GM12878 (cell line): ENCODE data around the gene EHD4. TPM values are rescaled to one million over a fixed set of nuclear protein-coding genes. Genes with fewer than 3 reads are reported as not detected.
A peak's percentile ranks its signal among the peaks of the same experiment; 100 is the strongest.

ENCODE experiments used
- ATAC-seq: fragments of 200-7000 bp; cut with Tn5 transposase; 3 replicates; pipeline ENCODE4 v1.9.1; 2020; ENCODE audit warnings: mild to moderate bottlenecking, moderate library complexity
- BruUV-seq: library from RNA; stranded (reverse); fragments of 400-500 nt; replicated peaks from 2 replicates; lab custom pipeline; 2021; lab: Mats Ljungman, UMichigan
- CTCF ChIA-PET: fragments of 300-600 bp; sonication (Branson Sonifier 250); formaldehyde crosslinking; extraction: SDS; loops from one replicate; lab custom pipeline; 2021; ENCODE audit warnings: inconsistent platforms; lab: Yijun Ruan, JAX
- POLR2A ChIA-PET: fragments of 350-600 bp; formaldehyde crosslinking; extraction: SDS; loops from one replicate; lab custom pipeline; 2021; ENCODE audit warnings: inconsistent platforms; lab: Charles Lee
- RAD21 ChIA-PET: fragments of 300-600 bp; sonication (Branson Sonifier 250); formaldehyde crosslinking; loops from one replicate; lab custom pipeline; 2023; ENCODE audit warnings: antibody characterized with exemption; ENCODE audit not compliant: unreplicated experiment; lab: Charles Lee
- SMC1A ChIA-PET: fragments of 300-600 bp; sonication (Branson Sonifier 250); formaldehyde crosslinking; loops from one replicate; lab custom pipeline; 2023; ENCODE audit not compliant: unreplicated experiment, uncharacterized antibody; lab: Charles Lee
- DNase-seq: peaks from one replicate; pipeline ENCODE4 v3.0.0-alpha.2; 2011; ENCODE audit warnings: low read depth, low spot score
- FAIRE-seq: peaks from 3 replicates; lab custom pipeline; 2011; peaks lifted over from hg19 to GRCh38; lab: Jason Lieb, UNC
- H2AFZ ChIP-seq: 2 replicates; pipeline ENCODE4 v1.6.0; 2011; ENCODE audit warnings: low read depth, low read length, control low read depth; ENCODE audit not compliant: control insufficient read depth
- H3K27ac ChIP-seq: 2 replicates; pipeline ENCODE4 v1.5.1; 2011; ENCODE audit warnings: control low read depth; ENCODE audit not compliant: control insufficient read depth, insufficient read depth
- H3K27me3 ChIP-seq, 2 experiments: replicated peaks in 1 of 2; 2 replicates each; pipeline versions ENCODE4 v1.6.0 to v1.6.1; 2011; ENCODE audit warnings: low read length in 1 of 2; ENCODE audit not compliant: control insufficient read depth in 2 of 2, insufficient read depth in 2 of 2
- H3K36me3 ChIP-seq, 2 experiments: 2 replicates each; pipeline ENCODE4 v1.5.1; 2011; ENCODE audit warnings: low read length in 1 of 2; ENCODE audit not compliant: control insufficient read depth in 2 of 2, insufficient read depth in 2 of 2
- H3K4me1 ChIP-seq: 2 replicates; pipeline ENCODE4 v1.6.1; 2011; ENCODE audit warnings: mild to moderate bottlenecking, low read length, moderate library complexity, mixed read lengths; ENCODE audit not compliant: control insufficient read depth, insufficient read depth
- H3K4me2 ChIP-seq: 2 replicates; pipeline ENCODE4 v1.6.0; 2011; ENCODE audit warnings: control low read depth; ENCODE audit not compliant: control insufficient read depth, insufficient read depth
- H3K4me3 ChIP-seq: fragments of 200-600 bp; sonication (generic); 2 replicates; pipeline ENCODE4 v1.5.1; 2016
- H3K79me2 ChIP-seq: 2 replicates; pipeline ENCODE4 v1.6.0; 2011; ENCODE audit warnings: low read length; ENCODE audit not compliant: control insufficient read depth, insufficient read depth
- H3K9ac ChIP-seq: 2 replicates; pipeline ENCODE4 v1.8.0; 2011; ENCODE audit warnings: low read length, control low read depth, mixed read lengths; ENCODE audit not compliant: control insufficient read depth, insufficient read depth
- H3K9me3 ChIP-seq: replicated peaks from 3 replicates; pipeline ENCODE4 v1.5.1; 2011; ENCODE audit warnings: mild to moderate bottlenecking, low read length; ENCODE audit not compliant: control insufficient read depth, insufficient read depth
- H4K20me1 ChIP-seq: 2 replicates; pipeline ENCODE4 v1.6.0; 2011; ENCODE audit not compliant: control insufficient read depth, insufficient read depth
- BRCA1 ChIP-seq: IDR thresholded peaks from 2 replicates; pipeline ENCODE4 v1.6.1; 2011; ENCODE audit warnings: low read depth, low read length, improper control_type of control experiment
- CBFB ChIP-seq: IDR thresholded peaks from 2 replicates; pipeline ENCODE4 v1.6.1; 2016; ENCODE audit warnings: antibody characterized with exemption, low read depth
- IKZF1 ChIP-seq: fragments of 450-650 bp; conservative IDR thresholded peaks from 2 replicates; pipeline ENCODE4 v1.6.1; 2017; ENCODE audit warnings: antibody characterized with exemption, mild to moderate bottlenecking
- NBN ChIP-seq: fragments of 450-650 bp; IDR thresholded peaks from 2 replicates; pipeline ENCODE4 v1.6.1; 2016
- NFXL1 ChIP-seq: fragments of 450-650 bp; IDR thresholded peaks from 2 replicates; pipeline ENCODE4 v1.6.1; 2017; ENCODE audit warnings: antibody characterized with exemption, mild to moderate bottlenecking, borderline replicate concordance
- NR2F1 ChIP-seq: fragments of 450-650 bp; conservative IDR thresholded peaks from 2 replicates; pipeline ENCODE4 v1.6.1; 2017; ENCODE audit warnings: mild to moderate bottlenecking
- PAX8 ChIP-seq: fragments of 450-650 bp; IDR thresholded peaks from 2 replicates; pipeline ENCODE4 v1.6.1; 2017; ENCODE audit warnings: mild to moderate bottlenecking, moderate library complexity
- SMARCA5 ChIP-seq: fragments of 450-650 bp; IDR thresholded peaks from 2 replicates; pipeline ENCODE4 v1.6.1; 2017; ENCODE audit warnings: mild to moderate bottlenecking
- SP1 ChIP-seq: IDR thresholded peaks from one replicate; pipeline ENCODE4 v1.6.1; 2011; ENCODE audit warnings: low read depth, low read length
- TCF3 ChIP-seq: IDR thresholded peaks from 2 replicates; pipeline ENCODE4 v1.6.1; 2012; ENCODE audit warnings: low read depth, mild to moderate bottlenecking, low read length, borderline replicate concordance; ENCODE audit not compliant: insufficient read depth
- ZZZ3 ChIP-seq: IDR thresholded peaks from 2 replicates; pipeline ENCODE4 v1.6.1; 2011; ENCODE audit warnings: low read depth; ENCODE audit not compliant: control insufficient read depth, insufficient read length
- WGBS: methylation state at CpG from one replicate; pipeline ENCODE4 v1.1.6; 2016; ENCODE audit warnings: low lambda C conversion rate; ENCODE audit not compliant: insufficient replicate concordance, insufficient coverage; ENCODE audit errors: missing lambda C conversion rate; 5-methylcytosine and 5-hydroxymethylcytosine counted together
- in situ Hi-C: fragments of 300-500 bp; cut with MboI; formaldehyde crosslinking; loops from 9 replicates; pipeline ENCODE4 v1.14.3; 2018; ENCODE audit warnings: mixed read lengths
- intact Hi-C: fragments of 100-400 bp; cut with micrococcal nuclease; formaldehyde crosslinking; loops from one replicate; pipeline ENCODE4 v1.14.2; 2022; ENCODE audit not compliant: unreplicated experiment
- polyA plus RNA-seq, 11 experiments: library from polyadenylated mRNA; depleted of rRNA in 4 of 11; unstranded in 6 of 11; stranded (reverse) in 5 of 11; fragments of >200 nt; fragmentation: Nextera tagmentation in 4 of 11; fragmentation: Illumina TruSeq in 1 of 11; extraction: Ambion mirVana in 4 of 11; extraction: Trizol in 1 of 11; gene quantifications; 1 replicate in 1 of 11; 2 replicates in 10 of 11; pipeline versions ENCODE4 v1.2.1 to v1.2.3, GENCODE V29; 2011 to 2016; ENCODE audit warnings: inconsistent platforms in 2 of 11, missing spikeins in 2 of 11, low read depth in 1 of 11
- total RNA-seq, 4 experiments: library from RNA; depleted of rRNA in 3 of 4; stranded (reverse); fragments of >200 nt in 3 of 4; fragmentation: Illumina TruSeq in 1 of 4; extraction: Trizol in 1 of 4; gene quantifications; 2 replicates each; pipeline versions ENCODE4 v1.2.1 to v1.2.3, GENCODE V29; 2013 to 2021
- TF ChIP-seq, protein P1 (sequence below): fragments of 450-650 bp; IDR thresholded peaks from 2 replicates; pipeline ENCODE4 v1.6.1; 2017; ENCODE audit warnings: mild to moderate bottlenecking, moderate library complexity
- TF ChIP-seq, protein P2 (sequence below): IDR thresholded peaks from 2 replicates; pipeline ENCODE4 v1.6.1; 2011; ENCODE audit warnings: mild to moderate bottlenecking, low read depth, low read length, moderate library complexity; ENCODE audit not compliant: insufficient replicate concordance

Gene EHD4
- total and polyA plus RNA-seq, 10 of the 15 experiments (the other 5 are each of a cell fraction or from before 2014, with no cell fraction given): 4.2 to 62.9 (median 44.7) TPM

DNA sequence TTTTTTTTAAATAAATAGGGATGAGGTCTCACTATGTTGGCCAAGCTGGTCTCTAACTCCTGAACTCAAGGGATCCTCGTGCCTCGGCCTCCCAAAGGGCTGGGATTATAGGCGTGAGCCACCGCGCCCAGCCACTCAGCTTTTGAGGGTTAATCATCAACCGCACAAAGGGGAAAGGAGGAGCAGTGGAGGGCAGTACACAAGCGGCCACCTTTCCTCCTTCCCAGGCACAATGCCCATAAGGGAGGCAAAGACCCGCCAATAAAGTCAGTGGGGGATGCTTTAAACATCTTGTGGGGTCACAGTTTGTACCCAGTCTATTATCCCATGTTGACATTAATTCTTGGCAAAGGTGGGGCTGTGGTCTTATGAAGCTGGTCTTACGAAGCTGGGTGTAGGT, 32.4 kb downstream of the EHD4 start:
- FAIRE-seq (no peak), ATAC-seq (no peak), DNase-seq (no peak)
- peaks cover 25% of the 10 kb centered on the region for H3K4me1 ChIP-seq
- no peaks in the 10 kb centered on the region for H3K27me3 ChIP-seq
- H2AFZ ChIP-seq: no peak overlapping the region
- peaks cover 20 to 54% of the 10 kb centered on the region in 2 experiments for H3K36me3 ChIP-seq
- BruUV-seq: TSS peak; percentile 3
- intact Hi-C loops (no loop called here), in situ Hi-C loops (no loop called here)
- WGBS: 98% methylated on average over 8 of the region's 9 CpGs
- H3K4me3 ChIP-seq: no peak overlapping the region
- H3K27ac ChIP-seq: no peak overlapping the region
- POLR2A ChIA-PET: interaction anchor here (0.9 to 1.2 kb wide), 2 partner anchors 8 to 11 kb away, joined by 3 read pairs; no protein-coding TSS in a partner anchor
- CTCF ChIA-PET: interaction anchor here (1.4 kb wide), 1 partner anchor 24 kb away, joined by 4 read pairs; no protein-coding TSS in a partner anchor
- H4K20me1 ChIP-seq: peaks cover 5% of the 10 kb centered on the region
- RAD21 ChIA-PET: interaction anchor here (0.7 kb wide), 1 partner anchor 167 kb away, joined by 3 read pairs; no protein-coding TSS in a partner anchor
- peaks cover 12% of the 10 kb centered on the region for H3K79me2 ChIP-seq
- no peak overlapping the region for H3K4me2 ChIP-seq
- SMC1A ChIA-PET: interaction anchor here (0.6 to 2.0 kb wide), 2 partner anchors 10 to 314 kb away, joined by 3 to 6 read pairs; no protein-coding TSS in a partner anchor
- TF ChIP-seq, protein P1, sequence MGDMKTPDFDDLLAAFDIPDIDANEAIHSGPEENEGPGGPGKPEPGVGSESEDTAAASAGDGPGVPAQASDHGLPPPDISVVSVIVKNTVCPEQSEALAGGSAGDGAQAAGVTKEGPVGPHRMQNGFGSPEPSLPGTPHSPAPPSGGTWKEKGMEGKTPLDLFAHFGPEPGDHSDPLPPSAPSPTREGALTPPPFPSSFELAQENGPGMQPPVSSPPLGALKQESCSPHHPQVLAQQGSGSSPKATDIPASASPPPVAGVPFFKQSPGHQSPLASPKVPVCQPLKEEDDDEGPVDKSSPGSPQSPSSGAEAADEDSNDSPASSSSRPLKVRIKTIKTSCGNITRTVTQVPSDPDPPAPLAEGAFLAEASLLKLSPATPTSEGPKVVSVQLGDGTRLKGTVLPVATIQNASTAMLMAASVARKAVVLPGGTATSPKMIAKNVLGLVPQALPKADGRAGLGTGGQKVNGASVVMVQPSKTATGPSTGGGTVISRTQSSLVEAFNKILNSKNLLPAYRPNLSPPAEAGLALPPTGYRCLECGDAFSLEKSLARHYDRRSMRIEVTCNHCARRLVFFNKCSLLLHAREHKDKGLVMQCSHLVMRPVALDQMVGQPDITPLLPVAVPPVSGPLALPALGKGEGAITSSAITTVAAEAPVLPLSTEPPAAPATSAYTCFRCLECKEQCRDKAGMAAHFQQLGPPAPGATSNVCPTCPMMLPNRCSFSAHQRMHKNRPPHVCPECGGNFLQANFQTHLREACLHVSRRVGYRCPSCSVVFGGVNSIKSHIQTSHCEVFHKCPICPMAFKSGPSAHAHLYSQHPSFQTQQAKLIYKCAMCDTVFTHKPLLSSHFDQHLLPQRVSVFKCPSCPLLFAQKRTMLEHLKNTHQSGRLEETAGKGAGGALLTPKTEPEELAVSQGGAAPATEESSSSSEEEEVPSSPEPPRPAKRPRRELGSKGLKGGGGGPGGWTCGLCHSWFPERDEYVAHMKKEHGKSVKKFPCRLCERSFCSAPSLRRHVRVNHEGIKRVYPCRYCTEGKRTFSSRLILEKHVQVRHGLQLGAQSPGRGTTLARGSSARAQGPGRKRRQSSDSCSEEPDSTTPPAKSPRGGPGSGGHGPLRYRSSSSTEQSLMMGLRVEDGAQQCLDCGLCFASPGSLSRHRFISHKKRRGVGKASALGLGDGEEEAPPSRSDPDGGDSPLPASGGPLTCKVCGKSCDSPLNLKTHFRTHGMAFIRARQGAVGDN: no peak
- TF ChIP-seq ZZZ3 (no peak), PAX8 (no peak), SMARCA5 (no peak), NBN (no peak), TCF3 (no peak), CBFB (no peak), NFXL1 (no peak), BRCA1 (no peak), SP1 (no peak), NR2F1 (no peak), IKZF1 (no peak)
- TF ChIP-seq, protein P2, sequence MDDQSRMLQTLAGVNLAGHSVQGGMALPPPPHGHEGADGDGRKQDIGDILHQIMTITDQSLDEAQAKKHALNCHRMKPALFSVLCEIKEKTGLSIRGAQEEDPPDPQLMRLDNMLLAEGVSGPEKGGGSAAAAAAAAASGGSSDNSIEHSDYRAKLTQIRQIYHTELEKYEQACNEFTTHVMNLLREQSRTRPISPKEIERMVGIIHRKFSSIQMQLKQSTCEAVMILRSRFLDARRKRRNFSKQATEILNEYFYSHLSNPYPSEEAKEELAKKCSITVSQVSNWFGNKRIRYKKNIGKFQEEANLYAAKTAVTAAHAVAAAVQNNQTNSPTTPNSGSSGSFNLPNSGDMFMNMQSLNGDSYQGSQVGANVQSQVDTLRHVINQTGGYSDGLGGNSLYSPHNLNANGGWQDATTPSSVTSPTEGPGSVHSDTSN: no peak
- H3K9ac ChIP-seq: no peak overlapping the region
- H3K9me3 ChIP-seq: no peaks in the 10 kb centered on the region
